B cell (primary cell): Measurements from ENCODE around the gene CPB2. TPM values are rescaled to one million over a fixed set of nuclear protein-coding genes. Genes with fewer than 3 reads are reported as not detected.

Source experiments
- ATAC-seq: fragments of 200-7000 bp; cut with Tn5 transposase; one replicate; pipeline ENCODE4 v1.10.0; 2021; ENCODE audit warnings: low read depth, mild to moderate bottlenecking, moderate number of reproducible peaks, moderate library complexity
- CTCF ChIA-PET: fragments of 350-600 bp; sonication (Branson Sonifier 250); formaldehyde crosslinking; loops from one replicate; lab custom pipeline; 2021; ENCODE audit warnings: antibody characterized with exemption, inconsistent platforms; lab: Charles Lee
- POLR2A ChIA-PET: fragments of 350-600 bp; sonication (Branson Sonifier 250); formaldehyde crosslinking; loops from one replicate; lab custom pipeline; 2021; ENCODE audit warnings: antibody characterized with exemption; lab: Charles Lee
- DNase-seq: peaks from one replicate; pipeline ENCODE4 v3.0.0; 2013
- H2AFZ ChIP-seq: 2 replicates; pipeline ENCODE4 v1.6.1; 2012; ENCODE audit warnings: mild to moderate bottlenecking, low read depth, low read length; ENCODE audit not compliant: insufficient read depth, poor library complexity, severe bottlenecking
- H3K27ac ChIP-seq, 2 donors: 1 replicate in 1 of 2; 2 replicates in 1 of 2; pipeline ENCODE4 v1.5.1; 2012 to 2013; ENCODE audit warnings: low read length in 2 of 2, mild to moderate bottlenecking in 2 of 2, moderate library complexity in 1 of 2
- H3K27me3 ChIP-seq, 4 experiments: fragments of 200-600 bp in 1 of 4; sonication (generic) in 1 of 4; replicated peaks in 1 of 4; 1 replicate in 2 of 4; 2 replicates in 2 of 4; pipeline versions ENCODE4 v1.6.1 to v1.7.0; 2013 to 2016; ENCODE audit warnings: low read length in 3 of 4, mild to moderate bottlenecking in 2 of 4, mixed read lengths in 1 of 4, moderate library complexity in 1 of 4; ENCODE audit not compliant: insufficient read depth in 4 of 4, control insufficient read depth in 3 of 4; ENCODE audit errors: control extremely low read depth in 1 of 4
- H3K36me3 ChIP-seq, 2 experiments: replicated peaks in 1 of 2; 1 replicate in 1 of 2; 2 replicates in 1 of 2; pipeline versions ENCODE4 v1.6.1 to v1.7.1; 2013; ENCODE audit warnings: low read length in 1 of 2; ENCODE audit not compliant: insufficient read depth in 2 of 2, control insufficient read depth in 1 of 2; ENCODE audit errors: control extremely low read depth in 1 of 2, extremely low read depth in 1 of 2
- H3K4me1 ChIP-seq, 2 donors: fragments of 200-600 bp in 1 of 2; sonication (generic) in 1 of 2; 1 replicate in 1 of 2; 2 replicates in 1 of 2; pipeline versions ENCODE4 v1.5.1 to v1.6.1; 2013 to 2017; ENCODE audit warnings: low read length in 2 of 2; ENCODE audit not compliant: control insufficient read depth in 2 of 2, insufficient read depth in 2 of 2
- H3K4me2 ChIP-seq: replicated peaks from 2 replicates; pipeline ENCODE3; 2012; ENCODE audit warnings: mild to moderate bottlenecking, low read depth, low read length; ENCODE audit not compliant: poor library complexity, severe bottlenecking
- H3K4me3 ChIP-seq, 5 experiments: fragments of 200-600 bp in 1 of 5; sonication (generic) in 1 of 5; 1 replicate in 3 of 5; 2 replicates in 2 of 5; pipeline versions ENCODE4 v1.5.1 to v1.7.0; 2011 to 2016; ENCODE audit warnings: low read length in 4 of 5, mild to moderate bottlenecking in 4 of 5, low read depth in 2 of 5, control low read depth in 1 of 5, moderate library complexity in 1 of 5; ENCODE audit not compliant: insufficient read depth in 1 of 5; ENCODE audit errors: control extremely low read depth in 1 of 5, extremely low read depth in 1 of 5
- H3K79me2 ChIP-seq: fragments of 200-600 bp; sonication (generic); one replicate; pipeline ENCODE4 v1.6.0; 2016; ENCODE audit warnings: low read length; ENCODE audit not compliant: control insufficient read depth, insufficient read depth
- H3K9ac ChIP-seq: fragments of 200-600 bp; sonication (generic); 2 replicates; pipeline ENCODE4 v1.6.1; 2017; ENCODE audit warnings: mild to moderate bottlenecking, low read length, moderate library complexity
- H3K9me3 ChIP-seq, 3 donors: one replicate each; pipeline versions ENCODE4 v1.6.1 to v1.7.1; 2013; ENCODE audit warnings: low read length in 2 of 3; ENCODE audit not compliant: control insufficient read depth in 2 of 3, insufficient read depth in 1 of 3; ENCODE audit errors: control extremely low read depth in 1 of 3
- H4K20me1 ChIP-seq: 2 replicates; pipeline ENCODE4 v1.6.0; 2012; ENCODE audit warnings: mild to moderate bottlenecking, low read length; ENCODE audit not compliant: insufficient read depth, control insufficient read depth, poor library complexity, severe bottlenecking
- H3K27ac Mint-ChIP-seq: one replicate; pipeline ENCODE4 v1.8.0; 2021; ENCODE audit warnings: mixed read lengths
- H3K27me3 Mint-ChIP-seq: one replicate; pipeline ENCODE4 v1.8.0; 2021; ENCODE audit warnings: mixed read lengths
- H3K4me1 Mint-ChIP-seq: one replicate; pipeline ENCODE4 v1.8.0; 2021; ENCODE audit warnings: mixed read lengths
- H3K4me3 Mint-ChIP-seq: one replicate; pipeline ENCODE4 v1.8.0; 2021; ENCODE audit warnings: mixed read lengths
- H3K9me3 Mint-ChIP-seq: one replicate; pipeline ENCODE4 v1.8.0; 2022; ENCODE audit warnings: mixed read lengths; ENCODE audit not compliant: insufficient read depth
- CTCF ChIP-seq: fragments of 200-600 bp; IDR thresholded peaks from one replicate; pipeline ENCODE4 v1.8.0; 2022; ENCODE audit warnings: antibody characterized with exemption, mild to moderate bottlenecking
- EZH2 ChIP-seq: IDR thresholded peaks from 2 replicates; pipeline ENCODE4 v1.6.1; 2012; ENCODE audit warnings: borderline replicate concordance, low read depth, mild to moderate bottlenecking, moderate library complexity, low read length; ENCODE audit not compliant: insufficient read depth, poor library complexity, severe bottlenecking
- WGBS: methylation state at CpG from one replicate; pipeline ENCODE4 v1.1.5; 2013; ENCODE audit warnings: missing lambda C conversion rate; ENCODE audit not compliant: insufficient coverage; 5-methylcytosine and 5-hydroxymethylcytosine counted together
- intact Hi-C: fragments of 100-400 bp; cut with micrococcal nuclease; formaldehyde crosslinking; loops from one replicate; pipeline ENCODE4 v1.10.0; 2022
- polyA plus RNA-seq: library from polyadenylated mRNA; depleted of rRNA; stranded (reverse); fragments of >200 nt; gene quantifications from 2 replicates; pipeline ENCODE4 v1.2.3, GENCODE V29; 2012
- total RNA-seq, 2 donors: library from RNA; stranded (reverse); fragments of 120-200 nt in 1 of 2; gene quantifications; 1 replicate in 1 of 2; 2 replicates in 1 of 2; pipeline versions ENCODE4 v1.2.3 to v1.2.4, GENCODE V29; 2013 to 2022

Gene CPB2
- total and polyA plus RNA-seq, 2 donors (not counting 1 experiment from before 2014, with no cell fraction given): not detected

GRCh38 chr13:46053162-46054012, 51.4 kb downstream of the CPB2 start:
- peak overlapping the region; percentile 89 to 96 for H3K27ac ChIP-seq
- TF ChIP-seq CTCF: no peak
- no peak for TF ChIP-seq EZH2
- intact Hi-C loops: loop anchor here (2.0 to 10.0 kb wide), 7 partner anchors 74 to 1951 kb away; partner anchors contain the start of genes COG3, ESD, SUCLA2 and TSC22D1
- H3K9me3 Mint-ChIP-seq: no peaks in the 10 kb centered on the region
- peak overlapping the region; percentile 95 for H3K27ac Mint-ChIP-seq
- peak overlapping the region; percentile 96 for H3K4me3 Mint-ChIP-seq
- peak overlapping the region; percentile 83 for H2AFZ ChIP-seq
- 35% methylated on average over 2 of the region's 18 CpGs for WGBS
- H3K4me2 ChIP-seq: peak overlapping the region; percentile 76
- H3K9ac ChIP-seq: peak overlapping the region; percentile 80
- H3K36me3 ChIP-seq: no peaks in the 10 kb centered on the region
- H3K4me3 ChIP-seq: peak overlapping the region; percentile 84 to 95 (median 88)
- peaks cover 6% of the 10 kb centered on the region for H3K27me3 Mint-ChIP-seq
- H3K27me3 ChIP-seq: peaks cover 0 to 3% (median 0%) of the 10 kb centered on the region in 4 experiments
- CTCF ChIA-PET: interaction anchor here (1.1 kb wide), 1 partner anchor 73 kb away, joined by 3 read pairs; no protein-coding TSS in a partner anchor
- H3K9me3 ChIP-seq: no peaks in the 10 kb centered on the region
- POLR2A ChIA-PET: interaction anchor here (0.5 kb wide), 1 partner anchor 1060 kb away, joined by 5 read pairs; no protein-coding TSS in a partner anchor
- ATAC-seq (no peak), DNase-seq (peak; percentile 33)
- peaks cover 19 to 26% of the 10 kb centered on the region in 2 donors for H3K4me1 ChIP-seq
- H4K20me1 ChIP-seq: peaks cover 9% of the 10 kb centered on the region
- peaks cover 29% of the 10 kb centered on the region for H3K4me1 Mint-ChIP-seq
- H3K79me2 ChIP-seq: peaks cover 34% of the 10 kb centered on the region
